ENCODE data around the gene NCKAP1. TPM values are rescaled to one million over a fixed set of nuclear protein-coding genes. Genes with fewer than 3 reads are reported as not detected.
"Not testable (repeated sequence)": the region's sequence is repeated elsewhere in the genome, so short reads cannot be mapped to it uniquely, and the experiment has no call there.

Gene NCKAP1
- polyA plus RNA-seq, 3 donors = 137 to 155 (median 140) TPM

- DNase-seq (ENCODE audit: low read depth in 3 of 3, low spot score in 2 of 3) = no peak
These were observed 2.3 kb upstream of the NCKAP1 start for GRCh38 chr2:183040604-183041003.

- DNase-seq (ENCODE audit: low read depth in 3 of 3, low spot score in 2 of 3) = peak in 2 of 3 donors; percentile 40 to 42
These were observed 510 bp downstream of the NCKAP1 start for GRCh38 chr2:183037553-183038340.

GRCh38 chr2:183037074-183037552 lies 1.1 kb downstream of the NCKAP1 start:
- DNase-seq (ENCODE audit: low read depth in 3 of 3, low spot score in 2 of 3) = peak in 1 of 3 donors; percentile 30

GRCh38 chr2:183035954-183036669 lies 2.1 kb downstream of the NCKAP1 start:
- DNase-seq (ENCODE audit: low read depth in 3 of 3, low spot score in 2 of 3) = no peak

GRCh38 chr2:183035298-183035953 lies 2.8 kb downstream of the NCKAP1 start:
- DNase-seq (ENCODE audit: low read depth in 3 of 3, low spot score in 2 of 3) = no peak

GRCh38 chr2:183034806-183035205 lies 3.5 kb downstream of the NCKAP1 start:
- DNase-seq (ENCODE audit: low read depth in 3 of 3, low spot score in 2 of 3) = no peak

- DNase-seq (ENCODE audit: low read depth in 3 of 3, low spot score in 2 of 3) = no peak
These were observed 4.3 kb downstream of the NCKAP1 start for GRCh38 chr2:183033951-183034350.

GRCh38 chr2:183031911-183032794 lies 6.1 kb downstream of the NCKAP1 start:
- DNase-seq (ENCODE audit: low read depth in 3 of 3, low spot score in 2 of 3) = no peak

GRCh38 chr2:183029219-183029618 lies 9.0 kb downstream of the NCKAP1 start:
- no peak for DNase-seq (ENCODE audit: low read depth in 3 of 3, low spot score in 2 of 3)

GRCh38 chr2:183028108-183028507 lies 10.1 kb downstream of the NCKAP1 start:
- DNase-seq (ENCODE audit: low read depth in 3 of 3, low spot score in 2 of 3) = no peak

- DNase-seq (ENCODE audit: low read depth in 3 of 3, low spot score in 2 of 3) = no peak
These were observed 10.8 kb downstream of the NCKAP1 start for GRCh38 chr2:183027443-183027842.

GRCh38 chr2:183026424-183026823 lies 11.8 kb downstream of the NCKAP1 start:
- no peak for DNase-seq (ENCODE audit: low read depth in 3 of 3, low spot score in 2 of 3)

GRCh38 chr2:183025993-183026392 lies 12.3 kb downstream of the NCKAP1 start:
- DNase-seq (ENCODE audit: low read depth in 3 of 3, low spot score in 2 of 3) = no peak

- no peak for DNase-seq (ENCODE audit: low read depth in 3 of 3, low spot score in 2 of 3)
These were observed 13.7 kb downstream of the NCKAP1 start for GRCh38 chr2:183024339-183025095.

GRCh38 chr2:183022711-183023110 lies 15.5 kb downstream of the NCKAP1 start:
- DNase-seq (ENCODE audit: low read depth in 3 of 3, low spot score in 2 of 3) = no peak

- DNase-seq (ENCODE audit: low read depth in 3 of 3, low spot score in 2 of 3) = no peak
These were observed 16.6 kb downstream of the NCKAP1 start for GRCh38 chr2:183021613-183022012.

GRCh38 chr2:183019718-183020442 lies 18.4 kb downstream of the NCKAP1 start:
- no peak for DNase-seq (ENCODE audit: low read depth in 3 of 3, low spot score in 2 of 3)

GRCh38 chr2:183017845-183018244 lies 20.4 kb downstream of the NCKAP1 start:
- DNase-seq (ENCODE audit: low read depth in 3 of 3, low spot score in 2 of 3) = not testable (repeated sequence)

GRCh38 chr2:183014005-183014404 lies 24.3 kb downstream of the NCKAP1 start:
- DNase-seq (ENCODE audit: low read depth in 3 of 3, low spot score in 2 of 3) = no peak
